Measurements from ENCODE around the gene RTL1. TPM values are rescaled to one million over a fixed set of nuclear protein-coding genes. Genes with fewer than 3 reads are reported as not detected.

RTL1 gene
- total and polyA plus RNA-seq, 8 donors, result 0.06 to 0.20 (median 0.10) TPM; not detected in 2

DNA sequence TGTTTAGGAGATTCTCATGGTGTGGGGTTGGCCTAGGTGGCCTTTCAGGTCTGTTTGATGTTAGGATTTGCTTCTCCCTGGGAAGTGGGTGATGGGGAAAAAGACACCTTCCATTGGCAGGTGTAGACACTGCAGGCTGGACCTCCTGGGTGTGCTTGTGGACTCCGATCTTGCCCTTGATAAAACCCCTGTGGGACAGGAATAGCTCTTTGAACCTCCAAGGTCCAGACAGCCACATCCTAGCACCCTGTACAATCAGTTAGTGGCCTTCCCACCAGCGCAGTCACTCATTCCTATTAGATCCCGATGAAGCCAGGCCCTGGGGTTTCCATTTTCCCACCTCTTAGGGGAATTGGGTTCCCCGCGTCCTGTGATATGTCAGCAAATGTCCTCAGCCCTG lies 49.1 kb downstream of the RTL1 start:
- intact Hi-C loops (cut with DNase I), result no loop called here
- DNase-seq (no peak), ATAC-seq (no peak)
- Histone ChIP-seq H3K4me1 (peaks cover 0 to 3% of the 10 kb centered on the region in 2 donors), H3K9me3 (no peaks in the 10 kb centered on the region), H3K27ac (no peak overlapping the region), H3K36me3 (no peaks in the 10 kb centered on the region), H3K4me3 (no peak overlapping the region), H3K27me3 (peaks cover 0 to 16% of the 10 kb centered on the region in 2 donors)
- TF ChIP-seq, protein P1, sequence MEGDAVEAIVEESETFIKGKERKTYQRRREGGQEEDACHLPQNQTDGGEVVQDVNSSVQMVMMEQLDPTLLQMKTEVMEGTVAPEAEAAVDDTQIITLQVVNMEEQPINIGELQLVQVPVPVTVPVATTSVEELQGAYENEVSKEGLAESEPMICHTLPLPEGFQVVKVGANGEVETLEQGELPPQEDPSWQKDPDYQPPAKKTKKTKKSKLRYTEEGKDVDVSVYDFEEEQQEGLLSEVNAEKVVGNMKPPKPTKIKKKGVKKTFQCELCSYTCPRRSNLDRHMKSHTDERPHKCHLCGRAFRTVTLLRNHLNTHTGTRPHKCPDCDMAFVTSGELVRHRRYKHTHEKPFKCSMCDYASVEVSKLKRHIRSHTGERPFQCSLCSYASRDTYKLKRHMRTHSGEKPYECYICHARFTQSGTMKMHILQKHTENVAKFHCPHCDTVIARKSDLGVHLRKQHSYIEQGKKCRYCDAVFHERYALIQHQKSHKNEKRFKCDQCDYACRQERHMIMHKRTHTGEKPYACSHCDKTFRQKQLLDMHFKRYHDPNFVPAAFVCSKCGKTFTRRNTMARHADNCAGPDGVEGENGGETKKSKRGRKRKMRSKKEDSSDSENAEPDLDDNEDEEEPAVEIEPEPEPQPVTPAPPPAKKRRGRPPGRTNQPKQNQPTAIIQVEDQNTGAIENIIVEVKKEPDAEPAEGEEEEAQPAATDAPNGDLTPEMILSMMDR (IDR thresholded peaks at IDR 0.05), result no peak

GRCh38 chr14:100851946-100852620 lies 51.4 kb downstream of the RTL1 start:
- peaks cover 0 to 4% of the 10 kb centered on the region in 2 donors for H3K4me1 ChIP-seq
- TF ChIP-seq, protein P1 (IDR thresholded peaks at IDR 0.05), result no peak
- ATAC-seq (no peak), DNase-seq (no peak)
- H3K9me3 ChIP-seq, result no peaks in the 10 kb centered on the region
- no peaks in the 10 kb centered on the region for H3K36me3 ChIP-seq
- H3K27me3 ChIP-seq, result no peaks in the 10 kb centered on the region
- H3K4me3 ChIP-seq, result no peak overlapping the region
- no peak overlapping the region for H3K27ac ChIP-seq
- intact Hi-C loops (cut with DNase I), result no loop called here

DNA sequence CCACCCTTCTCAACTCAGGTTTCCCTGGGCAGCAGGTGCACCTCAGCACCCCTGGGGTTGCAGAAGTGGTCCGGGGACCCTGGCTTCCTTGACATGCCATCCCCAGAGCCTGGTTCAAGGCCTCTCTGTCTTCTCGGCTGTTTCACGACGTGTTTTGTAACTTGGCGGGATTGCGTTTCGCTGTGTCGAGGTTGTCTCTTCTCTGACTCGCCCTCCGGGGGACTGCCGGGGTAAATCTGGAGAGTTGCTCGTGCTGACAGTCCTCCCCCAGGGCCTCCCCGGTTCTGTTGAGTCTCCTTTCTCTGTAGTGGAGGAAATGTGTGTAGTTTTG lies 52.0 kb downstream of the RTL1 start:
- DNase-seq (no peak), ATAC-seq (no peak)
- H3K4me1 ChIP-seq, result peaks cover 0 to 4% of the 10 kb centered on the region in 2 donors
- TF ChIP-seq, protein P1 (IDR thresholded peaks at IDR 0.05), result no peak
- no peak overlapping the region for H3K4me3 ChIP-seq
- no peak overlapping the region for H3K27ac ChIP-seq
- intact Hi-C loops (cut with DNase I), result no loop called here
- H3K27me3 ChIP-seq, result no peaks in the 10 kb centered on the region
- H3K9me3 ChIP-seq, result no peaks in the 10 kb centered on the region
- H3K36me3 ChIP-seq, result no peaks in the 10 kb centered on the region

DNA sequence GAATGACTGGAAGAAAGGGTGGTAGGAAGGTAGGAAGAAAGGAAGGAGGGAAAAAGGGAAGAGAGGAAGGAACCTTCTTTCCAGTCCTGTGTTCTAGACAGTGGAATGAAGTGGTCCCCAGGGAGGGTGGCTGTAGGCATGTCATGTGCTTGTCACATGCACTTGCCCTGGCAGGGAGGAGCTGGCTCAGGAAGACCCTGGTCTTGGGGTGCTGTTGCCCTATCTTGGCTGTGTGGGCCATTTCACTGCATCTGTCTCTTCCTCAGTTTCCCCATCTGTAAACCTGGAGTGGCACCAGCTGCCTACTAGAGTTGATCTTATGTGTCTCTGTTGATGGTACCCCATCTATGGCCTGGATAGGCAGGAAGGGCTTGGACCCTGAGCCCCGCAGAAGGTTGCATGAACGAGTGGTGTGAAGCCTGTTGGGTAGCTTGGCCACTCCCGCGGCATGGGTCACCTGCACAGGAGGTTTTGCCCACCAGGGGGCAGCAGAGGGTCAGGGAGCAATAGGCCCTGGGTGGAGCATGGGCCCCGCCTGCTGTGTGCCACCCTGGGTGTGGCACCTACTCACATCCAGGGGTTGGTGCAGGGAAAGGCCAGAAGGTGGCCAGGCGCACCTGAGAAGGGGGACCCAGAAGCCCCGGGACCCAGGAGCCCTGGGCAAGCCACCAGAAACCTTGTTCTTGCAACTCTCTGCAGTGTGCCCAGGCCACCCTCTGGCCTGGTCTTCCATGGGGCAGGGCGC lies 52.5 kb downstream of the RTL1 start:
- no peaks in the 10 kb centered on the region for H3K9me3 ChIP-seq
- no peaks in the 10 kb centered on the region for H3K36me3 ChIP-seq
- peak in 2 of 4 donors; percentile 71 to 94 for DNase-seq
- H3K27ac ChIP-seq, result no peak overlapping the region
- no peak overlapping the region for H3K4me3 ChIP-seq
- TF ChIP-seq, protein P1 (IDR thresholded peaks at IDR 0.05), result peak; percentile 71 to 92
- ATAC-seq, result peak; percentile 94
- H3K4me1 ChIP-seq, result peaks cover 0 to 4% of the 10 kb centered on the region in 2 donors
- no peaks in the 10 kb centered on the region for H3K27me3 ChIP-seq
- intact Hi-C loops (cut with DNase I), result no loop called here

GRCh38 chr14:100849115-100849781 lies 54.3 kb downstream of the RTL1 start:
- DNase-seq (no peak), ATAC-seq (no peak)
- Histone ChIP-seq H3K27ac (no peak overlapping the region), H3K9me3 (no peaks in the 10 kb centered on the region), H3K36me3 (no peaks in the 10 kb centered on the region), H3K4me3 (no peak overlapping the region), H3K4me1 (peaks cover 0 to 4% of the 10 kb centered on the region in 2 donors), H3K27me3 (no peaks in the 10 kb centered on the region)
- TF ChIP-seq, protein P1 (IDR thresholded peaks at IDR 0.05), result no peak
- intact Hi-C loops (cut with DNase I), result loop anchor here in 1 of 2 donors (10.0 kb wide), 1 partner anchor 776 kb away; no protein-coding TSS in a partner anchor
